Stimulated activated memory B cell treated with anti-CD40 and anti-IgM and Interleukin-4, amounts not matched to agents 10 μg/mL and 1 μg/mL and 100 μg/mL, for 72 hours (primary cell): ENCODE data around the gene PDCD1LG2.
"Not testable (repeated sequence)": the region's sequence is repeated elsewhere in the genome, so short reads cannot be mapped to it uniquely, and the experiment has no call there.

Source experiments
- ATAC-seq: fragments of 150-1000 bp; cut with Tn5 transposase; 2 replicates; pipeline ENCODE4 v1.10.0; 2021
- H3K27ac Mint-ChIP-seq: one replicate; pipeline ENCODE4 v1.8.0; 2022; ENCODE audit warnings: mild to moderate bottlenecking, mixed read lengths
- H3K27me3 Mint-ChIP-seq: one replicate; pipeline ENCODE4 v1.8.0; 2022; ENCODE audit warnings: mixed read lengths
- H3K36me3 Mint-ChIP-seq: one replicate; pipeline ENCODE4 v1.8.0; 2022; ENCODE audit warnings: mixed read lengths
- H3K4me1 Mint-ChIP-seq: one replicate; pipeline ENCODE4 v1.8.0; 2022; ENCODE audit warnings: mixed read lengths
- H3K4me3 Mint-ChIP-seq: one replicate; pipeline ENCODE4 v1.8.0; 2022; ENCODE audit warnings: mild to moderate bottlenecking, moderate library complexity, mixed read lengths
- H3K9me3 Mint-ChIP-seq: one replicate; pipeline ENCODE4 v1.8.0; 2022; ENCODE audit warnings: mixed read lengths

The PDCD1LG2 gene

DNA sequence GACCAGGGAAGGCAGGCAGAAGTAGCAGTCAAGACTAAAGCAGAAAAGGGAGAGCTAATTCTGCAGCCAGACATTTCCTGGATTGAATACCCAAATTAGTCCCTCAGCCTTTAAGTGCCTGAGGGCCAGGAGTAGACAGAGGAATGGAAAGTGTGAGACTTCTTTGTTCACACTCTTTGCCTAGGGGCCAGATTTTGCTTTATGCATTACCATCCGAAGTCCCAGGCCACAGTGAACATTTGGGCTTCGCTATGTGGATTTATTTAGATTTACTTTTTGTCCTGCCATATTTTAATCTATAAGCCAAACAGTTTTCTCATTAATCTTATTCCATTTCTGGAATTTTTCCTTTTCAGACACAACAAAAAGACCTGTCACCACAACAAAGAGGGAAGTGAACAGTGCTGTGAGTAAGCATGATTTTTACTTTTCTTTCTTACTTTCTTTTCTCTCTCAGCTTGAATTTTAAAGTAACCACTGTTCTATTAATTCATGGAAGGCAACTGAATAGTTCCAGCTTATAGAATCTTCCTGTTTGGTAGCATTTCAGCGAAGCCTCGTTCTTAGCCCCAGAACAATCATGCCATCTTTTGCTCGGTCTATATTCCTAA lies 52.6 kb downstream of the PDCD1LG2 start:
- peak; percentile 38 for ATAC-seq
- Mint-ChIP-seq H3K4me1 (peaks cover 41% of the 10 kb centered on the region), H3K36me3 (peaks cover 6% of the 10 kb centered on the region), H3K27me3 (no peaks in the 10 kb centered on the region), H3K27ac (peak overlapping the region; percentile 45), H3K4me3 (no peak overlapping the region), H3K9me3 (peaks cover 5% of the 10 kb centered on the region)

DNA sequence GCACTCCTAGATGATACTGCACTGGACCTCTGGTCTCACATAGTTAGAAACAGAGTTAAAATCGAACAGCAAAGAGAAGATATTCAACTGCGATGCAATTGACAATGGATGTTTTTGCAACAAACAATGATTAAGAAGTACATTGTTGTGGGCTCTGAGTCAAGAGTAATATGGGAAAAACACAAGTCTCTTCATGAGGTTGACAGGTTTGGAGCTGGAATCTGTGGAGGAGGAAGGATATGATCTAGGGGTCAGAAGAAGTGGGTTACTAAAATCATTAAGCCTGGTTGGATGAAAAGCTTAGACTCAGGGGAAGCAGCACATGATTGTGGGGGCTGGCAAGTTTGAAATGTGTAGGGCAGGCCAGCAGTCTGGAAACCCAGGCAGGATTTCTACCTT lies 53.1 kb downstream of the PDCD1LG2 start:
- Mint-ChIP-seq H3K9me3 (peaks cover 5% of the 10 kb centered on the region), H3K4me3 (no peak overlapping the region), H3K4me1 (peaks cover 36% of the 10 kb centered on the region), H3K27ac (peak overlapping the region; percentile 45), H3K36me3 (peaks cover 6% of the 10 kb centered on the region), H3K27me3 (no peaks in the 10 kb centered on the region)
- ATAC-seq, result no peak

DNA sequence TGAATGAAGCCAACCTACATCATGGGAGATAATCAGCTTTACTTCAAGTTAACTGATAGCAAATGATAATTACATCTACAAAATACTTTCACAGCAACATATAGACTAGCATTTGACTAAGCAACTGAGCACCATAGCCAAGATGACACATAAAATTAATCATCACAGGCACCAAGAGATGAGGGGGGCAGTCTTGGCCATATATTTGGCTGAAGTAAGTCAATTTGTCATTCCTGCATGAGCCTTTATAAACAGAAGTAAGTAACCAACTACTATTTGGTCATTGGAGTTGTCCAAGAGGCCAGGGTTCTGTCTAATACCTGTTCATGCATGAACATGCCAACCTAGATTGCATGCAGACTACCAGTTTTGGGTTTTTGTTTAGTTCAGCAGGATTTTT lies 53.6 kb downstream of the PDCD1LG2 start:
- ATAC-seq, result no peak
- Mint-ChIP-seq H3K27ac (peak overlapping the region; percentile 45), H3K4me1 (peaks cover 31% of the 10 kb centered on the region), H3K27me3 (no peaks in the 10 kb centered on the region), H3K4me3 (no peak overlapping the region), H3K36me3 (peaks cover 6% of the 10 kb centered on the region), H3K9me3 (peaks cover 5% of the 10 kb centered on the region)

DNA sequence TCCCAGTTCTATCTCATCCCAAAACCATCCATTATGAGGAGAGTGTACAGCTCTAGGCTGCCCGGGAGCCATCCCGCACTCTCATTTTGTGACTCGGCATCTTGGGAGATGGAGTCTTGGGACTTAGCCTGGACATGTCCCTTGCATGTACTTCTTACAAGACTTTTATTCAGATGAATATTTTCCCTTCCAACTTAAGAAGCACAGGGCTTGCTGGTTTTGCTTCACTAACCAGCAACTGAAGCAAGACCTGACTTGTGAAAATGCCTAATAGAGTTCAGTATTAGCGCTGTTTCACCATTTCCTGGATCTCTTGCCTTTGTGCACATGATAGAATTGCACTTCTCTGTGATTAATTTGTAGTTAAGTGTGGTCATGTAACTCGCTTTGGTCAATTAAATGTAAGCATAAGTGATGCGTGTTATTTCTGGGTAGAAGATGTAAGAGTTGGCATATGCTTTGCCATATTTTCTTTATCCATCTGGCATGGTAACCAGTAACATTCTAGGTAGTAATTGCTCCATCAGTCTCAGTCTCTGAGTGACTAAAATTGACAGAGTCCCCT lies 55.8 kb downstream of the PDCD1LG2 start:
- Mint-ChIP-seq H3K4me3 (no peak overlapping the region), H3K4me1 (peaks cover 20% of the 10 kb centered on the region), H3K36me3 (peaks cover 6% of the 10 kb centered on the region), H3K27ac (peak overlapping the region; percentile 50), H3K27me3 (no peaks in the 10 kb centered on the region), H3K9me3 (peaks cover 5% of the 10 kb centered on the region)
- no peak for ATAC-seq

DNA sequence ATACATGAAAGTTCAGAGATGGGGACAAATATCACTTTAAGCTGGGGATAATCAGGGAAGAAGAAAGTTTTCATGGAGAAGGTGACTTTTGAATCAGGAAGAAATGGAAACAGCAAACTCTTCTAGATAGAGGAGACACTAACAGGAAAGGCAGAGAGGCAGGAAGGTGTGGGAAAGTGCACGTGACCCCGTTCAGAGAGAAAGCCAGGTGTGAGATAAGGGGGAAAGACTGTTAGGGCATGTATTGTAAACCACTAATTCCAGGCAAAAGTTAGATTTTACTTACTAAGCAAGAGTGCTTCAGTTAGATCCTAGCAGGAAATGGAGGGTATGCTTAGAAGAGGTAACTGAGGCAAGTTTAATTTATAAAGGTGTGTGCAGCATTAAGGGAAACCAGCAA lies 58.5 kb downstream of the PDCD1LG2 start:
- ATAC-seq, result no peak
- peaks cover 7% of the 10 kb centered on the region for H3K4me1 Mint-ChIP-seq
- H3K27ac Mint-ChIP-seq, result peak overlapping the region; percentile 3
- no peak overlapping the region for H3K4me3 Mint-ChIP-seq
- no peaks in the 10 kb centered on the region for H3K36me3 Mint-ChIP-seq
- H3K27me3 Mint-ChIP-seq, result no peaks in the 10 kb centered on the region
- no peaks in the 10 kb centered on the region for H3K9me3 Mint-ChIP-seq

DNA sequence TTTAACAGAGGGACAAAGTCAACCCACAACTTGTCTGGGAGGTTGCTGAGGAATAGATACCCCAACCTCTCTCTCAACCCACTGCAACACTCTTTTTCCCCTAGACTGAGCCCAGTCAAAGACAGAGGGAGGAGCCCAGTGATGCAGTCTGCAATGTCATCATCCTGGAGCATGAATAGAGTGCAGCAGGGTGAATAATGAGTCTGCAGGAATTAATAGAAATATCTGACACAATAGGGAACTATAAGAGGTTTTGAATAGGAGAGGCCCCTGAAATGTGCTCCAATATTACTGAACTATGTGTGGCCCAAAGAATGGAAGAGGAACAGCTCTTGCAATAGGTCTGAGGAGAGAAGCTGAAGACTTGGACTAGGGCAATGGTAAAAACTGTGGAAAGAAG lies 59.1 kb downstream of the PDCD1LG2 start:
- H3K9me3 Mint-ChIP-seq, result no peaks in the 10 kb centered on the region
- H3K4me1 Mint-ChIP-seq, result peaks cover 7% of the 10 kb centered on the region
- no peaks in the 10 kb centered on the region for H3K36me3 Mint-ChIP-seq
- no peak for ATAC-seq
- no peak overlapping the region for H3K4me3 Mint-ChIP-seq
- H3K27me3 Mint-ChIP-seq, result no peaks in the 10 kb centered on the region
- H3K27ac Mint-ChIP-seq, result no peak overlapping the region

DNA sequence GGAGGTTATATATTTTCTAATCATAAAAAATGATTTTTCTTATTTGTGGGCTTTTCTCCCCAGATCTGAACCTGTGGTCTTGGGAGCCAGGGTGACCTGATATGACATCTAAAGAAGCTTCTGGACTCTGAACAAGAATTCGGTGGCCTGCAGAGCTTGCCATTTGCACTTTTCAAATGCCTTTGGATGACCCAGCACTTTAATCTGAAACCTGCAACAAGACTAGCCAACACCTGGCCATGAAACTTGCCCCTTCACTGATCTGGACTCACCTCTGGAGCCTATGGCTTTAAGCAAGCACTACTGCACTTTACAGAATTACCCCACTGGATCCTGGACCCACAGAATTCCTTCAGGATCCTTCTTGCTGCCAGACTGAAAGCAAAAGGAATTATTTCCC lies 59.6 kb downstream of the PDCD1LG2 start:
- H3K36me3 Mint-ChIP-seq, result peaks cover 3% of the 10 kb centered on the region
- no peak for ATAC-seq
- H3K4me1 Mint-ChIP-seq, result peaks cover 7% of the 10 kb centered on the region
- H3K4me3 Mint-ChIP-seq, result no peak overlapping the region
- no peaks in the 10 kb centered on the region for H3K9me3 Mint-ChIP-seq
- H3K27ac Mint-ChIP-seq, result no peak overlapping the region
- H3K27me3 Mint-ChIP-seq, result no peaks in the 10 kb centered on the region

DNA sequence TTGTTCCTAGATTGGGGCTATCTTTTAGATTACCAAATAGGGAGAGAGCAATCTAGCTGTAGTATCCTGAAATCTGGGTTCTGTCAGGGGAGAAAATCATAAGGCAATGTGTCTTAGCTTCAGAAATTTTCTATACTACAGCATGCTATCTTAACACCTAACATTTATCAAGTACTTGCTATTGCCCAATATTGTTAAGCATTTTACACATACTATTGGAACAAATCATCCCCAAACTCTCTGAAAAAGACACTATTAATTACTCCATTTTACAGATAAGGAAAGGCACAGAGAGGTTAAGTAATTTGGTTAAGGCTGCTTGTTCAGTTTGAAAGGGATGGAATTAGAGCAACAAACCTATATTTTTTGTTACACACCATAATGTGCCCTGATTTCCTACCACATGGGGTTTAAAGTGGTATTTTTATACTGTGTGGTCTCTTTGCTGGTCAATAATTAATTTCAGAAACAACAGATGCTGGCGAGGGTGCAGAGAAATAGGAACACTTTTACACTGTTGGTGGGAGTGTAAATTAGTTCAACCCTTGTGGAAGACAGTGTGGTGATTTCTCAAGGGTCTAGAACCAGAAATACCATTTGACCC lies 61.4 kb downstream of the PDCD1LG2 start:
- peaks cover 8% of the 10 kb centered on the region for H3K36me3 Mint-ChIP-seq
- H3K4me1 Mint-ChIP-seq, result no peaks in the 10 kb centered on the region
- H3K27me3 Mint-ChIP-seq, result no peaks in the 10 kb centered on the region
- no peak overlapping the region for H3K27ac Mint-ChIP-seq
- no peak overlapping the region for H3K4me3 Mint-ChIP-seq
- no peak for ATAC-seq
- H3K9me3 Mint-ChIP-seq, result peaks cover 3% of the 10 kb centered on the region

DNA sequence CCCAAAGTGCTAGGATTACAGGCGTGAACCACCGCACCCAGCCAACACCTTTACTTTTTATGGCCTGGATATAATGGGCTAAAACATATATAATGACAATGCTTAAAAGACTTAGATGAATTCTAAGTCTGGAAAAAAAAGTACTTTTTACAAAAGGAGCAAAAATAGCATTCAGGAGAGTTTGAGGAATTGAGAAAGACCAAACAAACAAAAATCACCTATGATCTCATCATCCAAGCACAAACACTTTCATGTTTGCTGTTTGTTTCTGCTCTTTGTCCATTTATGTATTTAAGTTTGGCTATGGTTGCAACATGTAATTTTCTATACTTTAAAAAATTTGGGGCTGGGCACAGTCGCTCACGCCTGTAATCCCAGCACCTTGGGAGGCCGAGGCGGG lies 63.8 kb downstream of the PDCD1LG2 start:
- Mint-ChIP-seq H3K36me3 (peaks cover 8% of the 10 kb centered on the region), H3K27ac (no peak overlapping the region), H3K4me3 (no peak overlapping the region), H3K9me3 (peaks cover 3% of the 10 kb centered on the region), H3K27me3 (no peaks in the 10 kb centered on the region), H3K4me1 (peaks cover 9% of the 10 kb centered on the region)
- ATAC-seq, result no peak

DNA sequence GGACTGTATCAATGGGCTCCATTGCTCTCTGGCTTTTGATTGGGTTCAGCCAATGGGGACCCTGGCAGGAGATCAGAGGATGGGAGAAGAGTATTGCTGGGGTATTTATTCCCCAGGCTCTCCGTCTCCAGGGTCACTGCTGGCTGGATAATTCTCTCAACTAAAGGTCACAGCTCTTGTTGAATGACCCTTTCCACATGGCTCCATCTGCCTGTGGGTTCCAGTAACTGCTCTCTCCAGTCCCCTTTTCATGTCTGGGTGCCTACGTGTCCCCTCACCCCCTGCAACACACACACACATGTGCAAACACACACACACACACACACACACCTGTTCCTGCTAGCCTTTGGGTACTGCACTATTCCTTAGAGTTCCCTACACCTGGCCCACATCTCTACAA lies 64.7 kb downstream of the PDCD1LG2 start:
- Mint-ChIP-seq H3K36me3 (peaks cover 8% of the 10 kb centered on the region), H3K9me3 (peaks cover 3% of the 10 kb centered on the region), H3K27ac (no peak overlapping the region), H3K4me1 (peaks cover 9% of the 10 kb centered on the region), H3K27me3 (no peaks in the 10 kb centered on the region), H3K4me3 (no peak overlapping the region)
- ATAC-seq, result no peak

DNA sequence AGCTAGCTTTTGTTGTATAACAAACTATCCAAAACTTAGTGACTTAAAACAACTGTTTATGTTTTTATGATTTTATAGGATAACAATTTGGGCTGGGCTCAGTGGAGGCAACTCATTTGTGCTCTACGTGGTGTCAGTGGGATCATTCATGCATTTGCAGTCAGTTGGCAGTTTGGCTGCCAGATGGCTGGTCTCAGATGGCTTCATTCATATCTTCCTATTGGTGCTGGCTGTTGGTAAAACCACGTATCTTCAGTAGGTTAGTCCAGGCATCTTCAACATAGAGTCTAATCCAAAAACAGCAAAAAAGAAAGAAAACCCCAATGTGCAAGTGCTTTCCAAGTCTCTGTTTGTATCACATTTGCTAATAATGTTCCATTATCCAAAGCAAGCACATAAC lies 66.9 kb downstream of the PDCD1LG2 start:
- Mint-ChIP-seq H3K4me3 (no peak overlapping the region), H3K27ac (no peak overlapping the region), H3K27me3 (no peaks in the 10 kb centered on the region), H3K4me1 (peaks cover 24% of the 10 kb centered on the region), H3K9me3 (peaks cover 5% of the 10 kb centered on the region), H3K36me3 (peaks cover 14% of the 10 kb centered on the region)
- no peak for ATAC-seq

DNA sequence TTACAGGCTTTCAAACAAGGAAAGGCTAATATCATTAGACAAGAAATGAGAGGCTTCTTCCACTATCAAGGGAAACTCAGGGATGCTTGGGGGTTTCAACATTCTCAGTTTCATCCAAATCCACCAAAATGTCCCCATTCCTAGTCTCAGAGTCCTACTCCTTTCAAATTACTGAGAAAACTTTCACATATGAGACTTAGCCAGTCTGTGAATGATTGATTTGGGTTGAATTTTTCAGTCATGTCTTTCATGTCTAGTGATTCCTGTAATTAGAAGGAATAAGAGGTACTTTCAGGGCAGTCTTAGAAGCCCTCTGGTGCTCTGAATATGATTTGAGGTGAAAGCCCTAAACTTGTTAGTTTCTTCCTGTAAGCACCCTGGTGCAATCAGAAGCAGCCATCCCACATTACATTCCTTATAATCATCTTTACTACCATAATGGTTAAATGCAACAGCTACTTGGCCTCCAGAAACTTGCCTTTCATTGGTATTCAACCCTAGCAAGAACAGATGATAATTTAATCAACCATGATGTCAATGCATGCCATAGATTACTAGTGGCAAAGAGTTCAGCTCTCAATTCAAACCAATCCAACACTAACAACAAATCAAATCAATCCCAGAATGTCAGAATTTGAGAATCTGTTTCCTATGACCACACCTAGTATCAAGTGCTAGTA lies 67.8 kb downstream of the PDCD1LG2 start:
- Mint-ChIP-seq H3K27ac (peak overlapping the region; percentile 64), H3K9me3 (peaks cover 5% of the 10 kb centered on the region), H3K27me3 (no peaks in the 10 kb centered on the region), H3K4me1 (peaks cover 30% of the 10 kb centered on the region), H3K4me3 (no peak overlapping the region), H3K36me3 (peaks cover 14% of the 10 kb centered on the region)
- ATAC-seq, result no peak

DNA sequence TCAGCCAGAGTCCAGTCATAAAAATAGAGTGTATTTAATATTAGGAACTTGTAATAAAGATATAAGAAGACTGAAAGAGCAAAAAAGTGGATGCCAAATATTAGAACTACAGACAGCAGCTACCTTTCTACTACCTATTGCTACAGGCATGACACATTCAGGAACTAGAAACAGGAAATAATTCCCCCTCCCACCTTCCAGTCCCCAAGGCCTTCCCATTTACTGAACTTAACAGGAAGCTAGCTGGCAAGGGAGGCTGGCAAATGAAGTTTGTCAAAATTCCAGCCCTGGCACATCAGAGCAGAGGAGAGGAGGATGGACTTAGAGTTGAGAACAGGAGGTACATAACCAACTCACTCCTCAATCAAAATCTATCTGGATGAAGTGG lies 68.4 kb downstream of the PDCD1LG2 start:
- H3K27me3 Mint-ChIP-seq, result no peaks in the 10 kb centered on the region
- ATAC-seq, result no peak
- H3K9me3 Mint-ChIP-seq, result peaks cover 5% of the 10 kb centered on the region
- H3K4me1 Mint-ChIP-seq, result peaks cover 35% of the 10 kb centered on the region
- H3K27ac Mint-ChIP-seq, result peak overlapping the region; percentile 64
- peaks cover 14% of the 10 kb centered on the region for H3K36me3 Mint-ChIP-seq
- no peak overlapping the region for H3K4me3 Mint-ChIP-seq

DNA sequence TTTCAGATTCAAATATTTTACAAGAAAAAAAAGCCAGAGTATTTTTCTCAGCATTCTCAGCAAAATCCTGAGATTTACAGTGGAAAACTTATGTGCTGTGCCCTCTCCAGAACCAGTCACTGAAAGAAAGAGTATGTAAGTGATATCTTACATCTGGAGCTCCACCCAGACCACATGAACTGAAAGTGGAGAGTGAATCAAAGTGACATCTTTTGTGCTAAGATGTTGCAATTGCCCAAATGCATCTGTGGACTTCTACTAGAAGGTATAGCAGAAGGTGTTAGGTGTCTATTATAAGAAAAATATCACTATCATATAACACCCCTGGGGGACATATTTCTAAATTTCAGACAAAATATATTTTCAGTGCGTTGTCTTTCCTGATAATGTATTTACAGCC lies 69.5 kb downstream of the PDCD1LG2 start:
- no peak overlapping the region for H3K4me3 Mint-ChIP-seq
- no peaks in the 10 kb centered on the region for H3K27me3 Mint-ChIP-seq
- H3K4me1 Mint-ChIP-seq, result peaks cover 44% of the 10 kb centered on the region
- peaks cover 17% of the 10 kb centered on the region for H3K36me3 Mint-ChIP-seq
- no peak for ATAC-seq
- H3K9me3 Mint-ChIP-seq, result peaks cover 8% of the 10 kb centered on the region
- H3K27ac Mint-ChIP-seq, result no peak overlapping the region

DNA sequence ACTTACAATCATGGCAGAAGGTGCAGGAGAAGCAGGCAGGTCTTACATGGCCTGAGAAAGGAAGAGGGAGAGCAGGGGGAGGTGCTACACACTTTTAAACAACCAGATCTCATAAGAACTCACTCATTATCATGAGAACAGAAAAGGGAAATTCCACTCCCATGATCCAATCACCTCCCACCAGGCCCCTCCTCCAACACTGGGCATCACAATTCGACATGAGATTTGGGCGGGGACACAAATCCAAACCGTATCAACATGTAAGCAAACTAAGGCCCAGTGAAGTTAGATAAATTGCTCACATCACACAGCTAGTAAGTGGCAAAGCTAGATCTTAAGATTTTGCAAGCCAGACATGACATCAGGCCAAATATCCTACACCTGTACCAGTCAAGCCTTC lies 70.3 kb downstream of the PDCD1LG2 start:
- Mint-ChIP-seq H3K27ac (no peak overlapping the region), H3K36me3 (peaks cover 12% of the 10 kb centered on the region)

DNA sequence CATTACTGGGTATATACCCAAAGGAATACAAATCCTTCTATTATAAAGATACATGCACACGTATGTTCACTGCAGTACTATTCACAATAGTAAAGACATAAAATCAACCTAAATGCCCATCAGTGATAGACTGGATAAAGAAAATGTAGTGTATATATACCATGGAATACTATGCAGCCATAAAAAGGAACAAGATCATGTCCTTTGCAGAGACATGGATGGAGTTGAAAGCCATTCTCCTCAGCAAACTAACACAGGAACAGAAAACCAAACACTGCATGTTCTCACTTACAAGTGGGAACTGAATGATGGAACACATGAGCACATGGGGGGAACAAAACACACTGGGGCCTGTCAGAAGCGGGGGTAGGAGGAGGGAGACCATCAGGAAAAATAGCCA lies 71.4 kb downstream of the PDCD1LG2 start:
- ATAC-seq, H3K27me3 Mint-ChIP-seq, H3K9me3 Mint-ChIP-seq, H3K4me3 Mint-ChIP-seq: not testable (repeated sequence)
- Mint-ChIP-seq H3K4me1 (peaks cover 60% of the 10 kb centered on the region), H3K27ac (peak overlapping the region; percentile 95), H3K36me3 (peaks cover 12% of the 10 kb centered on the region)

More for the DNA sequence above, 70.3 kb downstream of the PDCD1LG2 start:
- no peak for ATAC-seq
- H3K4me3 Mint-ChIP-seq, result no peak overlapping the region
- peaks cover 49% of the 10 kb centered on the region for H3K4me1 Mint-ChIP-seq
- peaks cover 5% of the 10 kb centered on the region for H3K9me3 Mint-ChIP-seq
- no peaks in the 10 kb centered on the region for H3K27me3 Mint-ChIP-seq
